Measurements from ENCODE around the gene MDH2.
"Not testable (repeated sequence)": the region's sequence is repeated elsewhere in the genome, so short reads cannot be mapped to it uniquely, and the experiment has no call there.

The MDH2 gene

DNA sequence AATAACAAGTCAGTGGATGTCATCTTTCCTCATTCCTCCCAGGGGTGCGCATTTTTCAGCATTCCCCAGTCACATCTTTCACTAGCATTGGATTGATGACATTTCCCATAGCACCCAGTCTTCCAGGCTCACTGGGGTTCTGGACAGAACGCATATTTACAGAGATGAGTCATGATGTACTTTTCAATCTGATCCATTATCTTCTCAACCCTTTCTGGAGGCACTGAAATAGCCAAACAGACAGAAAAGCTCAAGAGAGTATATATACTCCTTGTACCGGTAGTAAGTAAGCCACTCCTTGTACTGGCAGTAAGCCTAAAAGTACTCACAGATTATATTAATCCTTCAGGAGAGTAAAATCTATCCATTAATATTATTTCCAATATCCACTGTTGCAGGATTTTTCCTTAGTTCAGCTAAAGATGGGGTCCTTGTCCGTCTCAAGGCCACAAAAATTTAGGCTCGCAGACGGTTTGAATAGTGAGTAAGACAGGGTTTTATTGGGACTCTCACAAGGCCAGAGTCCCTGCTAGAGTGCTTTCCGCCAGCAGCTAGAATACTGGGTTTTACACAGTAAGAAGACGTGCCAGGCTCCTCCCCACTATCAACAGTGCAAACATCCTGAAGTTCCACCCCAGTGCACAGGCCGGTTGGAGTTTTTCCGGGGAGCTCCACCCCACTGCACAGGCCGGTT lies 60.8 kb downstream of the MDH2 start:
- no peak for DNase-seq (ENCODE audit: low read depth in 2 of 2)

DNA sequence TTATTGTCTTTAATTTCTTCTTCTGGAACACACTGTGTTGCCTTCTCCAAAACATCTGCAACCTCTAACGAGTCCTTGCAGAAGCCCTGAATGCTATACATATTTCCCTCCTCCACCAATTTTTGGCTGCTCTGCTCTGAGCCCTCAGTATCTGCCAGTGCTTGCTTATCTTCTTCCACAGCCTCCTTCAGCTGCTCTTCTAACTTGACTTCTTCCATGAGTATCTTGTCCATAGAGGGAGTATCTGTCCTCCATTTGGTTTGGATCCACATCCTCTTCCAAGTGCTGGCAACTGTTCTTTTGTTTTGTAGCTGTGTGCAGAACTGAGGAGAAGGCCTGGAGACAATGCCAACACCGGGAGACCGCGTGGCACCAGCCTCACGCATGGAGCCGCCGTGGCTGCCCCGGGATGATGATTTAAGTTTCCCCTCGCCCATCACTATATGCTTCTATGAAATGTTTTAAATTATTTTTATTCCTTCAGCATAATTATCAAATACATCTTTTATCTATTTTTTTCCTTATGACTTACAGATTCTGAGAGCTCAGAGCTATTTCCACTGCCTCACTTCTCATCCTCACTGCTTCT lies 65.2 kb downstream of the MDH2 start:
- DNase-seq (ENCODE audit: low read depth in 2 of 2), result not testable (repeated sequence)

DNA sequence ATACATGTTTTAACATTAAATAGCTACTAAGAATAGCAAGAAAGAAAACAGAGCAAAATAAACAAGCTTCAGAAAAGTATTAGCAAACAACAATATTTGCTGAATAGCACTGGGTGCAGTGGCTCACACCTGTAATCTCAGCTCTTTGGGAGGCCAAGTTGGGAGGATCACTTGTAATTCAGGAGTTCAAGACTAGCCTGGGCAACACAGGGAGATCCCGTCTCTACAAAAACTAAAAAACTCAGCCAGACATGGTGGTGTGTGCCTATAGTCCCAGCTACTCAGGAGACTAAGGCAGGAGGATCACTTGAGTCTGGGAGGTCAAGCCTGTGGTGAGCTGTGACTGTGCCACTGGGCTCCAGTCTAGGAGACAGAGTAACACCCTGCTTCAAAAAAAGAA lies 66.8 kb downstream of the MDH2 start:
- not testable (repeated sequence) for DNase-seq (ENCODE audit: low read depth in 2 of 2)
